Ishikawa (cell line): Measurements from ENCODE around the gene KCNIP4.

Experiments used
- CEBPB ChIP-seq: IDR thresholded peaks from 2 replicates; pipeline ENCODE4 v1.6.1; 2012
- EP300 ChIP-seq: IDR thresholded peaks from 2 replicates; pipeline ENCODE4 v1.6.1; 2012; ENCODE audit warnings: borderline replicate concordance
- NFIC ChIP-seq: IDR thresholded peaks from 2 replicates; pipeline ENCODE4 v1.6.1; 2012
- RAD21 ChIP-seq: IDR thresholded peaks from 2 replicates; pipeline ENCODE4 v1.6.1; 2012; ENCODE audit warnings: low read depth
- REST ChIP-seq: IDR thresholded peaks from 2 replicates; pipeline ENCODE4 v1.6.1; 2012; ENCODE audit warnings: low read depth, mild to moderate bottlenecking
- TAF1 ChIP-seq: IDR thresholded peaks from 2 replicates; pipeline ENCODE4 v1.6.1; 2012; ENCODE audit warnings: low read depth, mild to moderate bottlenecking
- USF1 ChIP-seq: IDR thresholded peaks from 2 replicates; pipeline ENCODE4 v1.6.1; 2012
- YY1 ChIP-seq: IDR thresholded peaks from 2 replicates; pipeline ENCODE4 v1.6.1; 2012; ENCODE audit warnings: low read depth

GRCh38 chr4:21991050-21991449, 42.5 kb upstream of the KCNIP4 start:
- TF ChIP-seq TAF1 (no peak), USF1 (no peak), REST (no peak), CEBPB (no peak), RAD21 (no peak), NFIC (no peak), EP300 (no peak), YY1 (no peak)
